SK-N-MC (cell line): ENCODE data around the gene FCGR2B.
"Not testable (repeated sequence)": the region's sequence is repeated elsewhere in the genome, so short reads cannot be mapped to it uniquely, and the experiment has no call there.

Experiments
- DNase-seq: peaks from one replicate; pipeline ENCODE4 v3.0.0-alpha.2; 2011; ENCODE audit warnings: low read depth, low spot score
- H3K27ac ChIP-seq: fragments of 200-600 bp; sonication (generic); 2 replicates; pipeline ENCODE4 v1.5.1; 2016; ENCODE audit warnings: mixed run types
- H3K36me3 ChIP-seq: fragments of 200-600 bp; sonication (generic); 2 replicates; pipeline ENCODE4 v1.6.1; 2017; ENCODE audit warnings: antibody characterized with exemption, low read length, mixed read lengths; ENCODE audit not compliant: insufficient read depth
- H3K4me3 ChIP-seq: fragments of 200-600 bp; sonication (generic); 2 replicates; pipeline ENCODE4 v1.5.1; 2016
- H3K9ac ChIP-seq: fragments of 200-600 bp; sonication (generic); 2 replicates; pipeline ENCODE4 v1.8.0; 2017; ENCODE audit warnings: mixed run types, mixed read lengths; ENCODE audit not compliant: insufficient read length
- H3K9me3 ChIP-seq: fragments of 200-600 bp; sonication (generic); 2 replicates; pipeline ENCODE4 v1.6.1; 2017; ENCODE audit warnings: low read depth, mild to moderate bottlenecking, antibody characterized with exemption, low read length, moderate library complexity, mixed read lengths
- EZH2 ChIP-seq: fragments of 200-600 bp; sonication (generic); IDR thresholded peaks from one replicate; pipeline ENCODE4 v1.6.1; 2017; ENCODE audit warnings: antibody characterized with exemption
- FOXP2 ChIP-seq: optimal IDR thresholded peaks from 2 replicates; pipeline ENCODE3; 2011; ENCODE audit warnings: mild to moderate bottlenecking, moderate library complexity; ENCODE audit not compliant: insufficient read depth; ENCODE audit errors: extremely low read length, control extremely low read depth
- POLR2AphosphoS5 ChIP-seq: IDR thresholded peaks from 2 replicates; pipeline ENCODE4 v1.6.1; 2012; ENCODE audit warnings: mild to moderate bottlenecking, low read depth, low read length, borderline replicate concordance

Gene FCGR2B

GRCh38 chr1:161661660-161662311 is 1.2 kb upstream of the FCGR2B start:
- not testable (repeated sequence) for H3K9ac ChIP-seq, H3K9me3 ChIP-seq, H3K27ac ChIP-seq, DNase-seq, H3K4me3 ChIP-seq, H3K36me3 ChIP-seq

- DNase-seq, H3K27ac ChIP-seq, H3K9me3 ChIP-seq, H3K36me3 ChIP-seq, H3K4me3 ChIP-seq, H3K9ac ChIP-seq: not testable (repeated sequence)
These were observed 626 bp downstream of the FCGR2B start for GRCh38 chr1:161663569-161663968.

GRCh38 chr1:161664689-161665088 is 1.7 kb downstream of the FCGR2B start:
- H3K9me3 ChIP-seq, DNase-seq, H3K4me3 ChIP-seq, H3K9ac ChIP-seq, H3K27ac ChIP-seq, H3K36me3 ChIP-seq: not testable (repeated sequence)

GRCh38 chr1:161671045-161672020 is 8.4 kb downstream of the FCGR2B start:
- not testable (repeated sequence) for H3K36me3 ChIP-seq, H3K9me3 ChIP-seq, DNase-seq, H3K27ac ChIP-seq, H3K4me3 ChIP-seq, H3K9ac ChIP-seq

- H3K36me3 ChIP-seq, H3K4me3 ChIP-seq, DNase-seq, H3K9ac ChIP-seq, H3K9me3 ChIP-seq, H3K27ac ChIP-seq: not testable (repeated sequence)
These were observed 10.5 kb downstream of the FCGR2B start for GRCh38 chr1:161673437-161673836.

GRCh38 chr1:161674447-161674846 is 11.5 kb downstream of the FCGR2B start:
- not testable (repeated sequence) for H3K9ac ChIP-seq, H3K27ac ChIP-seq, H3K4me3 ChIP-seq, H3K9me3 ChIP-seq, H3K36me3 ChIP-seq, DNase-seq

GRCh38 chr1:161674908-161675307 is 12.0 kb downstream of the FCGR2B start:
- H3K27ac ChIP-seq, DNase-seq, H3K9ac ChIP-seq, H3K4me3 ChIP-seq, H3K9me3 ChIP-seq, H3K36me3 ChIP-seq: not testable (repeated sequence)

GRCh38 chr1:161676441-161676840 is 13.5 kb downstream of the FCGR2B start:
- Histone ChIP-seq H3K36me3 (no peaks in the 10 kb centered on the region), H3K4me3 (no peak overlapping the region), H3K9me3 (no peaks in the 10 kb centered on the region), H3K9ac (no peak overlapping the region), H3K27ac (no peak overlapping the region)
- TF ChIP-seq FOXP2: no peak
- TF ChIP-seq POLR2AphosphoS5: no peak
- no peak for TF ChIP-seq EZH2
- no peak for DNase-seq

- TF ChIP-seq EZH2 (no peak), FOXP2 (no peak)
- H3K36me3 ChIP-seq: no peaks in the 10 kb centered on the region
These were observed 14.2 kb downstream of the FCGR2B start for GRCh38 chr1:161676958-161677689.

More at GRCh38 chr1:161676958-161677689, 14.2 kb downstream of the FCGR2B start:
- DNase-seq: no peak
- no peak overlapping the region for H3K4me3 ChIP-seq
- H3K9ac ChIP-seq: no peak overlapping the region
- no peaks in the 10 kb centered on the region for H3K9me3 ChIP-seq
- no peak overlapping the region for H3K27ac ChIP-seq
